Keratinocyte (primary cell): ENCODE measurements around the gene KCNMA1.

Experiments
- CTCF ChIP-seq, 3 experiments: IDR thresholded peaks in 1 of 3; conservative IDR thresholded peaks in 1 of 3; optimal IDR thresholded peaks in 1 of 3; 2 replicates in 2 of 3; 3 replicates in 1 of 3; pipeline versions ENCODE3 to v1.5.1; 2011; ENCODE audit warnings: low read length in 3 of 3, mild to moderate bottlenecking in 3 of 3, moderate library complexity in 2 of 3, control low read depth in 1 of 3, inconsistent platforms in 1 of 3; ENCODE audit not compliant: insufficient read depth in 2 of 3; ENCODE audit errors: extremely low read depth in 1 of 3
- EZH2 ChIP-seq: IDR thresholded peaks from one replicate; pipeline ENCODE4 v1.6.1; 2012; ENCODE audit warnings: inconsistent platforms, mild to moderate bottlenecking, low read length, moderate library complexity

DNA sequence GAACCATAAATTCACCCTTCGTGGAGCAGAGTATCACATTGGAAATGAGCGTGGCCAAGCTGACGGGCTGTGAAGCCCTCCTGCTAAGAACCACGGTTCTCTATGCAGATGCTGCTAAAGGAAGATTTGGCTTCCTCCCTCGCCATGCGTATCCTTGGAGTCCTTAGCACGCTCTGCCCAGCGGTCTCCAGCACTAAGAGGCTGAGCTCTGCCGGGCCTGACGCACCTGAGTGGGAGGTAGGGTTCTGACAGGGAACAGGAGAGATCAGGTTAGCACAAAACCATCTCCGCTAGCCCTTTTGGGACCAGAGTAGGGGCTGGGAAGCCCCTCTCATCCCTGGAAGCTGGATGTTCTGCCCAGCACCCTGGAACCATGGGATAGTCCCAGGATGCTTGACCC, 225.8 kb downstream of the KCNMA1 start:
- TF ChIP-seq CTCF (optimal IDR thresholded peaks at IDR 0.05 in 1 of 3, IDR thresholded peaks at IDR 0.05 in 1 of 3, conservative IDR thresholded peaks at IDR 0.05 in 1 of 3; ENCODE audit: extremely low read depth in 1 of 3, insufficient read depth in 2 of 3, low read length in 3 of 3) (no peak), EZH2 (no peak)
